ENCODE data around the gene AGPS. TPM values are rescaled to one million over a fixed set of nuclear protein-coding genes. Genes with fewer than 3 reads are reported as not detected.
"Not testable (repeated sequence)": the region's sequence is repeated elsewhere in the genome, so short reads cannot be mapped to it uniquely, and the experiment has no call there.

Gene AGPS
- total RNA-seq, 1 donor from 2014 or later: 54.4 TPM

DNA sequence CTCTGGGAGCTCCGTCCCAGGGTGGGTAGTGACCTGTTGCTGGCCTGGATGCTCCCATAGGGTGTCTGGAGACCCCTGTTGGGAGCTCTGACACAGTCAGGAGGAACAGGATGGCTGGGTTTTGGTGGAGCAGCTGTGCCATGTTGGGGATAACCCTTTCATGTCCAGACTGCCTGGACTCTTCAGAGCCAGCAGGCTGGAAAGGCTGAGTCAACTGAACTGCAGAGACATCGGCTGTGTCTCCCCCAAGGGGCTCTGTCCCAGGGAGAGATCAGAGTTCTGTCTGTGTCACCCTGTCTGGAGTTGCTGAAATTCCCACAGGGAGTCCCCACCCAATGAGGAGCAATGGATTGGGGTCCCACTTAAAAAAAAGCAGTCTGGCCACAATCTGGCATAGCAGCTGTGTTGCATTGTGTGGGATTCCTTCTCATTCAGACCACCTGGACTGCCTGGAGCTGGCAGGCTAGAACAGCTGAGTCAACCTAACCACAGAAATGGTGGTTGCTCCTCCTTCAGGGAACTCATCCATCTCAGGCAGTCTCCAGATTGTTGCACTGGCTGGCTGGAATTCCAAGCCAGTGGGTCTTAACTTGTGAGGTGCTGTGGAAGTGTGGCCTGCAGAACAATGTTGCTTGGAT is 37.2 kb downstream of the AGPS start:
- TF ChIP-seq, protein P1, sequence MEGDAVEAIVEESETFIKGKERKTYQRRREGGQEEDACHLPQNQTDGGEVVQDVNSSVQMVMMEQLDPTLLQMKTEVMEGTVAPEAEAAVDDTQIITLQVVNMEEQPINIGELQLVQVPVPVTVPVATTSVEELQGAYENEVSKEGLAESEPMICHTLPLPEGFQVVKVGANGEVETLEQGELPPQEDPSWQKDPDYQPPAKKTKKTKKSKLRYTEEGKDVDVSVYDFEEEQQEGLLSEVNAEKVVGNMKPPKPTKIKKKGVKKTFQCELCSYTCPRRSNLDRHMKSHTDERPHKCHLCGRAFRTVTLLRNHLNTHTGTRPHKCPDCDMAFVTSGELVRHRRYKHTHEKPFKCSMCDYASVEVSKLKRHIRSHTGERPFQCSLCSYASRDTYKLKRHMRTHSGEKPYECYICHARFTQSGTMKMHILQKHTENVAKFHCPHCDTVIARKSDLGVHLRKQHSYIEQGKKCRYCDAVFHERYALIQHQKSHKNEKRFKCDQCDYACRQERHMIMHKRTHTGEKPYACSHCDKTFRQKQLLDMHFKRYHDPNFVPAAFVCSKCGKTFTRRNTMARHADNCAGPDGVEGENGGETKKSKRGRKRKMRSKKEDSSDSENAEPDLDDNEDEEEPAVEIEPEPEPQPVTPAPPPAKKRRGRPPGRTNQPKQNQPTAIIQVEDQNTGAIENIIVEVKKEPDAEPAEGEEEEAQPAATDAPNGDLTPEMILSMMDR (IDR thresholded peaks at IDR 0.05; ENCODE audit: unreplicated experiment): no peak
- H3K4me1 Mint-ChIP-seq (ENCODE audit: unreplicated experiment): peaks cover 2% of the 10 kb centered on the region
- H3K27me3 Mint-ChIP-seq (ENCODE audit: unreplicated experiment): no peaks in the 10 kb centered on the region
- no peak overlapping the region for H3K27ac Mint-ChIP-seq (ENCODE audit: unreplicated experiment)
- DNase-seq (ENCODE audit: low spot score): no peak
- no peaks in the 10 kb centered on the region for H3K9me3 Mint-ChIP-seq (ENCODE audit: unreplicated experiment)
- H3K36me3 Mint-ChIP-seq (ENCODE audit: low read depth, unreplicated experiment): peaks cover 52% of the 10 kb centered on the region
- no peak overlapping the region for H3K4me3 Mint-ChIP-seq (ENCODE audit: unreplicated experiment)

DNA sequence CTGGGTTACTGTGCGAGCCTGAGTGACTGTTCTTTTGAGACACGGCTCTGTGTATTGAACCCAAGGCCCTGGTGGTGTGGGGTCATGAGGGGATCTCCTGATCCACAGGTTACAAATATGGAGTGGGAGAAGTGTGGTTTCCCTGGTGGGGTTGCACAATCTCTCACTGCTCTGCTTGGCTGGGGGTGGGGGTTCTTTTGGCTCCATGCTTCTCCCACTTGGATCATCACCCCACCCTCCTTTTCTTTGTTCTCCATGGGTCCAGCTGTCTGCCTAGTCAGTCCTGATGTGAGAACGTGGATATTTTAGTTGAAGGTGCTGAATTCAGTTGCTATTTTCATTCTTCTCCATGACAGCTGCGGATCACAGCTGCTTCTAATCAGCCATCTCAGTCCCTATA is 37.8 kb downstream of the AGPS start:
- TF ChIP-seq, protein P1 (IDR thresholded peaks at IDR 0.05; ENCODE audit: unreplicated experiment): no peak
- peaks cover 2% of the 10 kb centered on the region for H3K4me1 Mint-ChIP-seq (ENCODE audit: unreplicated experiment)
- peaks cover 52% of the 10 kb centered on the region for H3K36me3 Mint-ChIP-seq (ENCODE audit: low read depth, unreplicated experiment)
- no peaks in the 10 kb centered on the region for H3K27me3 Mint-ChIP-seq (ENCODE audit: unreplicated experiment)
- no peaks in the 10 kb centered on the region for H3K9me3 Mint-ChIP-seq (ENCODE audit: unreplicated experiment)
- DNase-seq (ENCODE audit: low spot score): no peak
- no peak overlapping the region for H3K27ac Mint-ChIP-seq (ENCODE audit: unreplicated experiment)
- no peak overlapping the region for H3K4me3 Mint-ChIP-seq (ENCODE audit: unreplicated experiment)

DNA sequence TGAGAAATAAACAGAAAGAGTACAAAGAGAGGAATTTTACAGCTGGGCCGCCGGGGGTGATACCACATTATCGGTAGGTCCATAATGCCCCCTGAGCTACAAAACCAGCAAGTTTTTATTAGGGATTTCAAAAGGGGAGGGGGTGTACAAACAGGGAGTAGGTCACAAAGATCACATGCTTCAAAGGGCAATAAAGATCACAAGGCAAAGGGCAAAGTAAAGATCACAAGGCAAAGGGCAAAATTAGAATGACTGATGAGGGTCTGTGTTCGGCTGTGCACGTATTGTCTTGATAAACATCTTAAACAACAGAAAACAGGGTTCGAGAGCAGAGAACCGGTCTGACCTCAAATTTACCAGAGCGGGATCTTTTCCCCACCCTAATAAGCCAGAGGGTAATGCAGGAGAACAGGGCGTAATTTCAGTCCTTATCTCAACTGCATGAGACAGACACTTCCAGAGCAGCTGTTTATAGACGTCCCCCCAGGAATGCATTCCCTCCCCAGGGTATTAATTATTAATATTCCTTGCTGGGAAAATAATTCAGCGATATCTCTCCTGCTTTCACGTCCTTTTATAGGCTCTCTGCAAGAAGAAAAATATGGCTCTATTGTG is 38.6 kb downstream of the AGPS start:
- H3K9me3 Mint-ChIP-seq (ENCODE audit: unreplicated experiment); H3K4me1 Mint-ChIP-seq (ENCODE audit: unreplicated experiment); H3K27me3 Mint-ChIP-seq (ENCODE audit: unreplicated experiment); H3K27ac Mint-ChIP-seq (ENCODE audit: unreplicated experiment); DNase-seq (ENCODE audit: low spot score): not testable (repeated sequence)
- H3K4me3 Mint-ChIP-seq (ENCODE audit: unreplicated experiment): peak overlapping the region; percentile 32
- H3K36me3 Mint-ChIP-seq (ENCODE audit: low read depth, unreplicated experiment): peaks cover 49% of the 10 kb centered on the region

DNA sequence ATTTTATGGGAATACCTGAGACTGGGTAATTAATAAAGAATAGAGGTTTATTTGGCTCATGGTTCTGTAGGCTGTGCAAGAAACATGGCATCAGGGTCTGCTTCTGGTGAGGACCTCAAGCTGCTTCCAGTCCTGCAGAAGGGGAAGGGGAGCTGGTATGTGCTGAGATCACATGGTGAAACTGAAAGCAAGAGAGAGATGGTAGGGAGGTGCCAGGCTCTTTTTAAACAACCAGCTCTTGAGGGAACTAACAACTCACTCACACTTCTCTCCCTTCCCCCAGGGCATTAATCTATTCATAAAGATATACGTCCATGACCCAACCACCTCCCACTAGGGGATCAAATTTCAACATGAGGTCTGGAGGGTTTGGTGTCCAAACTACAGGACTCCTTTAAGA is 40.1 kb downstream of the AGPS start:
- Mint-ChIP-seq H3K9me3 (ENCODE audit: unreplicated experiment) (no peaks in the 10 kb centered on the region), H3K4me1 (ENCODE audit: unreplicated experiment) (no peaks in the 10 kb centered on the region), H3K27me3 (ENCODE audit: unreplicated experiment) (no peaks in the 10 kb centered on the region), H3K27ac (ENCODE audit: unreplicated experiment) (no peak overlapping the region), H3K4me3 (ENCODE audit: unreplicated experiment) (peak overlapping the region; percentile 63), H3K36me3 (ENCODE audit: low read depth, unreplicated experiment) (peaks cover 41% of the 10 kb centered on the region)
- TF ChIP-seq, protein P1 (IDR thresholded peaks at IDR 0.05; ENCODE audit: unreplicated experiment): no peak
- DNase-seq (ENCODE audit: low spot score): no peak

DNA sequence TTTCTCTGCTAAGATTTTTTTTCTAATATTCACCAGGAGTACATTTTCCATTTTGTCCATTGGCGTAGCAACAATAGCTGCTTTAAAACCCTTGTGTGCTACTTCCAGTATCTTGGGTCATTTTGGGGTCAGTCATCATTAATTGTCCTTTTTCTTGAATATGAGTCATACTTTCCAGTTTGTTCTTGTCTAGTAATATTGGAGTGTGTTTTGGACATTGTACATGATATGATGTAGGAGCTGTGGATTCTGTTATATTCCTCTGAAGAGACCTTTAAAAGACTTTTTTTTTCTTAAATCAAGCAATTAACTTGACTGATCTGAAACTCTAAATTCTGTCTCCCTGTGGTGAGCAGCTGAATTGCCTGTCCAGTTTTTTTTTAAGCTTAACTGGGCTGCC is 40.8 kb downstream of the AGPS start:
- no peak overlapping the region for H3K27ac Mint-ChIP-seq (ENCODE audit: unreplicated experiment)
- H3K27me3 Mint-ChIP-seq (ENCODE audit: unreplicated experiment): no peaks in the 10 kb centered on the region
- TF ChIP-seq, protein P1 (IDR thresholded peaks at IDR 0.05; ENCODE audit: unreplicated experiment): no peak
- no peak for DNase-seq (ENCODE audit: low spot score)
- H3K9me3 Mint-ChIP-seq (ENCODE audit: unreplicated experiment): no peaks in the 10 kb centered on the region
- H3K4me3 Mint-ChIP-seq (ENCODE audit: unreplicated experiment): peak overlapping the region; percentile 67
- no peaks in the 10 kb centered on the region for H3K4me1 Mint-ChIP-seq (ENCODE audit: unreplicated experiment)
- H3K36me3 Mint-ChIP-seq (ENCODE audit: low read depth, unreplicated experiment): peaks cover 37% of the 10 kb centered on the region

Data from endothelial cell (in vitro differentiated cells).